ENCODE data around the gene RCSD1.

RCSD1 gene

GRCh38 chr1:167629681-167630567 is at the start of gene RCSD1:
Gene RCSD1 (plus strand): TSS chr1:167630232. CDS start chr1:167630424, 192 bp downstream.
- H2AFZ ChIP-seq (ENCODE audit: low read length): no peak within 1 kb of the TSS
- H4K20me1 ChIP-seq (ENCODE audit: insufficient read depth, low read length, poor library complexity, severe bottlenecking): peaks cover 25% of the 10 kb centered on the region
- H3K9me2 ChIP-seq (replicated peaks; ENCODE audit: low read depth, low read length): no peaks in the 10 kb centered on the region
- peaks cover 67% of the 10 kb centered on the region for H3K79me2 ChIP-seq (ENCODE audit: insufficient read depth, low read length)
- H3K36me3 ChIP-seq (ENCODE audit: insufficient read depth, low read length): no peaks in the 10 kb centered on the region
- peak within 1 kb of the TSS; percentile 96 for H3K4me2 ChIP-seq (ENCODE audit: low read depth, low read length, poor library complexity, severe bottlenecking)
- peak within 1 kb of the TSS; percentile 100 for H3K9ac ChIP-seq (ENCODE audit: low read depth, low read length, poor library complexity, severe bottlenecking)
- H3K27me3 ChIP-seq (ENCODE audit: insufficient read depth, low read length, poor library complexity, severe bottlenecking): peaks cover 4% of the 10 kb centered on the region
- peaks cover 78% of the 10 kb centered on the region for H3K4me1 ChIP-seq (ENCODE audit: insufficient read depth, low read length, poor library complexity, severe bottlenecking)
- TF ChIP-seq EZH2phosphoT487 (IDR thresholded peaks at IDR 0.05; ENCODE audit: borderline replicate concordance) (no peak), CTCF (conservative IDR thresholded peaks at IDR 0.05; ENCODE audit: low read length) (no peak)
- peak within 1 kb of the TSS; percentile 95 for H3K4me3 ChIP-seq (ENCODE audit: low read length, poor library complexity, severe bottlenecking)
- no peaks in the 10 kb centered on the region for H3K9me3 ChIP-seq (ENCODE audit: insufficient read depth, low read depth, low read length)
- peaks cover 12% of the 10 kb centered on the region; the same call in 1 of the 2 replicates for H3F3A ChIP-seq (ENCODE audit: low read depth)

DNA sequence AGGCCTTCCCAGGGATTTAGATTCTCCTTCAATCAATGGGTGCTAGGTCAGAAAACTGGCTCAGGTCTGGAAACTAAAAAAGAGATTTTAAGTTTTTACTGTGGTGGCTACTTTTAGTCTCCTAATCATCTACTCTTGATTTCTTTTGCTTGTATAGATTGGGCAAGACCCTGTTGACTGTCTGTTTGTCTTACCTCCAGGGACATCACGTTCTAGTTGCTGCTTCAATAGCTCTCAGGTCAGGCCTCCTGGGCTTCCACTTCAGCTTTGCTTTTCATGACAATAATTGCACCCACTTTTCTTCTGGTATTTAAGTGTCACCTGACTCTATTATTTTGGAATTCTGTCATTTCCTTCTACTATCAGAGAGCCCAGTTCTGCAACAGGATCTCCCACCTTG is 48.0 kb upstream of the RCSD1 start:
- H3K9me3 ChIP-seq (ENCODE audit: insufficient read depth, low read depth, low read length): no peaks in the 10 kb centered on the region
- H3K4me2 ChIP-seq (ENCODE audit: low read depth, low read length, poor library complexity, severe bottlenecking): no peak overlapping the region
- H3K9ac ChIP-seq (ENCODE audit: low read depth, low read length, poor library complexity, severe bottlenecking): no peak overlapping the region
- no peaks in the 10 kb centered on the region for H3K9me2 ChIP-seq (replicated peaks; ENCODE audit: low read depth, low read length)
- no peak overlapping the region for H2AFZ ChIP-seq (ENCODE audit: low read length)
- no peaks in the 10 kb centered on the region for H3K4me1 ChIP-seq (ENCODE audit: insufficient read depth, low read length, poor library complexity, severe bottlenecking)
- H3K36me3 ChIP-seq (ENCODE audit: insufficient read depth, low read length): no peaks in the 10 kb centered on the region
- no peaks in the 10 kb centered on the region for H3K27me3 ChIP-seq (ENCODE audit: insufficient read depth, low read length, poor library complexity, severe bottlenecking)
- TF ChIP-seq CTCF (conservative IDR thresholded peaks at IDR 0.05; ENCODE audit: low read length) (no peak), EZH2phosphoT487 (IDR thresholded peaks at IDR 0.05; ENCODE audit: borderline replicate concordance) (no peak)
- H3K4me3 ChIP-seq (ENCODE audit: low read length, poor library complexity, severe bottlenecking): no peak overlapping the region
- no peaks in the 10 kb centered on the region for H4K20me1 ChIP-seq (ENCODE audit: insufficient read depth, low read length, poor library complexity, severe bottlenecking)
- H3F3A ChIP-seq (ENCODE audit: low read depth): no peaks in the 10 kb centered on the region
- H3K79me2 ChIP-seq (ENCODE audit: insufficient read depth, low read length): no peaks in the 10 kb centered on the region

- Histone ChIP-seq H3K4me1 (ENCODE audit: insufficient read depth, low read length, poor library complexity, severe bottlenecking) (no peaks in the 10 kb centered on the region), H3K27me3 (ENCODE audit: insufficient read depth, low read length, poor library complexity, severe bottlenecking) (no peaks in the 10 kb centered on the region), H3F3A (ENCODE audit: low read depth) (no peaks in the 10 kb centered on the region), H3K79me2 (ENCODE audit: insufficient read depth, low read length) (no peaks in the 10 kb centered on the region), H3K9ac (ENCODE audit: low read depth, low read length, poor library complexity, severe bottlenecking) (no peak overlapping the region), H3K4me2 (ENCODE audit: low read depth, low read length, poor library complexity, severe bottlenecking) (no peak overlapping the region), H3K9me2 (replicated peaks; ENCODE audit: low read depth, low read length) (no peaks in the 10 kb centered on the region), H3K4me3 (ENCODE audit: low read length, poor library complexity, severe bottlenecking) (no peak overlapping the region), H4K20me1 (ENCODE audit: insufficient read depth, low read length, poor library complexity, severe bottlenecking) (no peaks in the 10 kb centered on the region), H3K9me3 (ENCODE audit: insufficient read depth, low read depth, low read length) (no peaks in the 10 kb centered on the region), H3K36me3 (ENCODE audit: insufficient read depth, low read length) (no peaks in the 10 kb centered on the region), H2AFZ (ENCODE audit: low read length) (no peak overlapping the region)
- TF ChIP-seq EZH2phosphoT487 (IDR thresholded peaks at IDR 0.05; ENCODE audit: borderline replicate concordance) (no peak), CTCF (conservative IDR thresholded peaks at IDR 0.05; ENCODE audit: low read length) (no peak)
Measured at GRCh38 chr1:167582722-167583121, 47.3 kb upstream of the RCSD1 start.
